IMR-90 (cell line): ENCODE measurements around the gene PDE11A.

Source experiments
- BHLHE40 ChIP-seq: fragments of 150-350 bp; IDR thresholded peaks from 2 replicates; pipeline ENCODE4 v1.6.1; 2016; ENCODE audit warnings: mild to moderate bottlenecking, low read depth, low read length
- CHD1 ChIP-seq: IDR thresholded peaks from 2 replicates; pipeline ENCODE4 v1.6.1; 2012; ENCODE audit warnings: low read depth, low read length, improper control_type of control experiment
- FOS ChIP-seq: fragments of 150-350 bp; IDR thresholded peaks from 2 replicates; pipeline ENCODE4 v1.6.1; 2016; ENCODE audit warnings: low read depth, low read length
- MAFK ChIP-seq: IDR thresholded peaks from 2 replicates; pipeline ENCODE4 v1.6.1; 2012; ENCODE audit warnings: low read depth, low read length, improper control_type of control experiment
- MAZ ChIP-seq: IDR thresholded peaks from 2 replicates; pipeline ENCODE4 v1.6.1; 2012; ENCODE audit warnings: low read depth, mild to moderate bottlenecking, low read length, improper control_type of control experiment, moderate library complexity, borderline replicate concordance
- MXI1 ChIP-seq: IDR thresholded peaks from 2 replicates; pipeline ENCODE4 v1.6.1; 2012; ENCODE audit warnings: low read depth, mild to moderate bottlenecking, low read length, moderate library complexity, borderline replicate concordance
- NFE2L2 ChIP-seq: fragments of 150-350 bp; IDR thresholded peaks from 2 replicates; pipeline ENCODE4 v1.6.1; 2016; ENCODE audit warnings: low read depth, mild to moderate bottlenecking, low read length
- POLR2A ChIP-seq: IDR thresholded peaks from 2 replicates; pipeline ENCODE4 v1.6.1; 2012; ENCODE audit warnings: mild to moderate bottlenecking, low read depth, low read length
- RAD21 ChIP-seq: IDR thresholded peaks from 2 replicates; pipeline ENCODE4 v1.6.1; 2012; ENCODE audit warnings: low read length, improper control_type of control experiment
- RCOR1 ChIP-seq: IDR thresholded peaks from 2 replicates; pipeline ENCODE4 v1.6.1; 2012; ENCODE audit warnings: mild to moderate bottlenecking, low read length, improper control_type of control experiment; ENCODE audit not compliant: insufficient replicate concordance
- RFX5 ChIP-seq: IDR thresholded peaks from 2 replicates; pipeline ENCODE4 v1.8.0; 2012; ENCODE audit warnings: low read depth, mild to moderate bottlenecking, low read length, moderate library complexity
- TF ChIP-seq, protein P1 (sequence below): conservative IDR thresholded peaks from 2 replicates; pipeline ENCODE4 v1.5.1; 2012; ENCODE audit warnings: mild to moderate bottlenecking, low read depth, low read length, improper control_type of control experiment
- TF ChIP-seq, protein P2 (sequence below): fragments of 150-350 bp; IDR thresholded peaks from 2 replicates; pipeline ENCODE4 v1.6.1; 2017; ENCODE audit warnings: mild to moderate bottlenecking, antibody characterized with exemption, low read length, low read depth

DNA sequence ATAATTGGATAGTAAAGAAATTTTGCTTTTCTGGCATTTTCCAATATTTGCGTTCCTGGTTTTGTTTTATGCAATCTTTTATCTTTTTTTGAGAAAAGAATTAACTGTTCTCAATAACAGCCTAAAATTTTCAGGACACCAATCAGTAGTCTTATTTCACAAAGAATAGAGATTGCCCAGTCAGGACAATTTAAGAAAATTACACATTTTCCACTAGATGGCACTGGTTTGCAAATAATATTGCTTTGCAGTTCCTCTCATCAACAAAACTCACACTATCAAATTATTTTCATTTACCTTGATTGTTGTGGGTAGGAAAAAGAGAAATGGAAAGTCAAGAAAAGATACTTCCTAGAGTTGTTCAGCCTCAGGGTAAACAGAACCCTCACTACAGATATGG, 37.2 kb upstream of the PDE11A start:
- TF ChIP-seq, protein P1, sequence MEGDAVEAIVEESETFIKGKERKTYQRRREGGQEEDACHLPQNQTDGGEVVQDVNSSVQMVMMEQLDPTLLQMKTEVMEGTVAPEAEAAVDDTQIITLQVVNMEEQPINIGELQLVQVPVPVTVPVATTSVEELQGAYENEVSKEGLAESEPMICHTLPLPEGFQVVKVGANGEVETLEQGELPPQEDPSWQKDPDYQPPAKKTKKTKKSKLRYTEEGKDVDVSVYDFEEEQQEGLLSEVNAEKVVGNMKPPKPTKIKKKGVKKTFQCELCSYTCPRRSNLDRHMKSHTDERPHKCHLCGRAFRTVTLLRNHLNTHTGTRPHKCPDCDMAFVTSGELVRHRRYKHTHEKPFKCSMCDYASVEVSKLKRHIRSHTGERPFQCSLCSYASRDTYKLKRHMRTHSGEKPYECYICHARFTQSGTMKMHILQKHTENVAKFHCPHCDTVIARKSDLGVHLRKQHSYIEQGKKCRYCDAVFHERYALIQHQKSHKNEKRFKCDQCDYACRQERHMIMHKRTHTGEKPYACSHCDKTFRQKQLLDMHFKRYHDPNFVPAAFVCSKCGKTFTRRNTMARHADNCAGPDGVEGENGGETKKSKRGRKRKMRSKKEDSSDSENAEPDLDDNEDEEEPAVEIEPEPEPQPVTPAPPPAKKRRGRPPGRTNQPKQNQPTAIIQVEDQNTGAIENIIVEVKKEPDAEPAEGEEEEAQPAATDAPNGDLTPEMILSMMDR, result peak; percentile 68
- TF ChIP-seq RAD21 (peak; percentile 50), POLR2A (no peak), MAZ (no peak), MXI1 (no peak), RCOR1 (no peak), MAFK (peak; percentile 59), BHLHE40 (no peak), NFE2L2 (no peak), FOS (no peak), RFX5 (no peak), CHD1 (no peak)
- TF ChIP-seq, protein P2, sequence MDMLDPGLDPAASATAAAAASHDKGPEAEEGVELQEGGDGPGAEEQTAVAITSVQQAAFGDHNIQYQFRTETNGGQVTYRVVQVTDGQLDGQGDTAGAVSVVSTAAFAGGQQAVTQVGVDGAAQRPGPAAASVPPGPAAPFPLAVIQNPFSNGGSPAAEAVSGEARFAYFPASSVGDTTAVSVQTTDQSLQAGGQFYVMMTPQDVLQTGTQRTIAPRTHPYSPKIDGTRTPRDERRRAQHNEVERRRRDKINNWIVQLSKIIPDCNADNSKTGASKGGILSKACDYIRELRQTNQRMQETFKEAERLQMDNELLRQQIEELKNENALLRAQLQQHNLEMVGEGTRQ, result no peak
